NCI-H1417 treated with DMSO at 0.1 percent for 48 hours (cell line): ENCODE measurements around the gene CCDC179.

Source experiments
- DNase-seq: peaks from one replicate; lab custom pipeline; 2025; lab: John Stamatoyannopoulos, UW

Gene CCDC179

GRCh38 chr11:22807855-22808570, 52.3 kb downstream of the CCDC179 start:
- DNase-seq: no peak

DNA sequence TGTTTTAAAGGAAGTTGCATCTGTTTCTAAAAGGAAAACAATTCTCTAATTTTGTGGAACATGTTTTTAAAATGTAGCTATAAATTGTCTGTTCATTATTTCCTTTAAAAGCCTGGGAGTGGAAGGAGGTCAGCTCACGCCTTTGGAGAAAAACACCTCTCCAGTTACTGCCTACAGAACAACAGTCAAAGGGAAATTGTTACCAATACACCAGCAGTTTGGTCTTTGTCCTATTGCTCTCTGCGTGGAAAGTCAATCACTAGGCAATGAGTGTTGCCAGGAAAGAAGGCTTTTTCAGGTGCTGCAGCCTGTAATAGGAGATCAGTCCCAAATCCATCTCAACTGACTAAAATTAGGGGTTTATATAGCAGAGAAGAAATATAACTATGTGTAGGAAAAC, 52.9 kb downstream of the CCDC179 start:
- DNase-seq: no peak

GRCh38 chr11:22802861-22803260, 57.4 kb downstream of the CCDC179 start:
- no peak for DNase-seq

DNA sequence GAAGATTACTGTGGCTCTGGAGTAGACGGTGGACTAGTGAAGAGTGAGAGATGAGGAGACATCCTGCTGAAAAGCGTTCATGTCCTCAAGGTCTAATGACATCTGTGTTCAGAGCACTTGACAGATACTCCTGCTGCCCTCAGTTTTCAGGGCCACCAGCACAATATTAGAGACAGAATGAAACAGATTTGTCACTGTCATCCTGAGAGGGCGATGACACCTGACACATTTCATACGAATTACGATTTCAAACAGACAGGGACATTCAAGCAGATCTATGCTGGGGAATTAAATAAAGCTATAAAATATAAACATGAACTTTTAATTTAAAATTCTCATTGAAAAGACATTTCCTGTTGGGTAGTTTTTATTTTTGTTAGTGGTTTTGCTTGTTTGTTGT, 59.8 kb downstream of the CCDC179 start:
- DNase-seq: no peak

GRCh38 chr11:22798901-22799300, 61.4 kb downstream of the CCDC179 start:
- DNase-seq: no peak

GRCh38 chr11:22797047-22797446, 63.2 kb downstream of the CCDC179 start:
- DNase-seq: no peak
